Tracheal epithelial cell (primary cell): ENCODE results near the gene STEAP1. TPM values are rescaled to one million over a fixed set of nuclear protein-coding genes. Genes with fewer than 3 reads are reported as not detected.

Experiments
- total RNA-seq: library from RNA; depleted of rRNA; stranded (reverse); fragments of >200 nt; gene quantifications from 2 replicates; pipeline ENCODE4 v1.2.1, GENCODE V29; 2014

Gene STEAP1
- total RNA-seq, result 13.7 and 20.0 TPM in 2 replicates

GRCh38 chr7:90153943-90154771 lies at the start of gene STEAP1:
STEAP1 (plus strand) TSS chr7:90154469; CDS start chr7:90159789, 5,320 bp downstream.

GRCh38 chr7:90211391-90212148 lies 57.3 kb downstream of the STEAP1 start, which contains the start of gene STEAP2:
STEAP2 (plus strand) TSS chr7:90211740; CDS start chr7:90225083, 13,343 bp downstream.

Other genes starting within 250 kb of the STEAP1 start
- 2.7 and 8.7 TPM in 2 replicates for gene STEAP2, start 57.3 kb downstream of the STEAP1 start, total RNA-seq
- 1.1 and 1.9 TPM in 2 replicates for gene CFAP69, start 90.7 kb downstream of the STEAP1 start, total RNA-seq
- not detected in 2 replicates for gene FAM237B, start 166.8 kb downstream of the STEAP1 start, total RNA-seq
- 18.8 and 20.0 TPM in 2 replicates for gene GTPBP10, start 192.2 kb downstream of the STEAP1 start, total RNA-seq
- gene CLDN12, start 249.0 kb downstream of the STEAP1 start, total RNA-seq, result 55.8 and 62.2 TPM in 2 replicates